Measurements from ENCODE around the gene TMEM258.

GRCh38 chr11:61777234-61778090 lies 14.9 kb downstream of the TMEM258 start:
- TF ChIP-seq CTCF (conservative IDR thresholded peaks at IDR 0.05 in 1 of 2, IDR thresholded peaks at IDR 0.05 in 1 of 2; ENCODE audit: extremely low read depth in 1 of 2, insufficient read depth in 1 of 2, low read depth in 1 of 2, low read length in 2 of 2) = no peak
- TF ChIP-seq EZH2 (IDR thresholded peaks at IDR 0.05; ENCODE audit: borderline replicate concordance, low read length) = no peak
